HG03571 (cell line): ENCODE data around the gene ZNF467.

Experiments
- ATAC-seq: cut with Tn5 transposase; IDR thresholded peaks from one replicate; pipeline ENCODE4 v1.9.1; 2021; ENCODE audit not compliant: unreplicated experiment

ZNF467 gene

DNA sequence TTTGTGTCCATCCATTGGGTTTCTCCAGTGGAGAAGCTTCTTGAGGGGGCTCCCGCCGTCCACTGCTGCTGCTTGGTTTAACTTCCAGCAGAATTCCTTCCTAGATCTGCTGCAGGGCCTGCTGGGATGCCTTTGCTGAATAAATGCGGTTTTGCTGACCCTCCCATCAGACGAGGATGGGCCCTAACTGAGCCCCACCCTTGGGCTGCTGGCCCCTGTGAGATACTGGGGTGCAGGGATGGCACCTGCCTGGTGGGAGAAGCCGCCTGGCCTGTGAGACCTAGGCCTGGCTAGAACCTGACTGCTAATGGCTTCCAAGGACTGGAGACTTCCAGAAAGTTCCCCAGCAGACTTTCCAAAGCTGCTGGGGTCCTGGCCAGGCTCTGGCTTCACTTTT lies 43.8 kb downstream of the ZNF467 start:
- no peak for ATAC-seq

DNA sequence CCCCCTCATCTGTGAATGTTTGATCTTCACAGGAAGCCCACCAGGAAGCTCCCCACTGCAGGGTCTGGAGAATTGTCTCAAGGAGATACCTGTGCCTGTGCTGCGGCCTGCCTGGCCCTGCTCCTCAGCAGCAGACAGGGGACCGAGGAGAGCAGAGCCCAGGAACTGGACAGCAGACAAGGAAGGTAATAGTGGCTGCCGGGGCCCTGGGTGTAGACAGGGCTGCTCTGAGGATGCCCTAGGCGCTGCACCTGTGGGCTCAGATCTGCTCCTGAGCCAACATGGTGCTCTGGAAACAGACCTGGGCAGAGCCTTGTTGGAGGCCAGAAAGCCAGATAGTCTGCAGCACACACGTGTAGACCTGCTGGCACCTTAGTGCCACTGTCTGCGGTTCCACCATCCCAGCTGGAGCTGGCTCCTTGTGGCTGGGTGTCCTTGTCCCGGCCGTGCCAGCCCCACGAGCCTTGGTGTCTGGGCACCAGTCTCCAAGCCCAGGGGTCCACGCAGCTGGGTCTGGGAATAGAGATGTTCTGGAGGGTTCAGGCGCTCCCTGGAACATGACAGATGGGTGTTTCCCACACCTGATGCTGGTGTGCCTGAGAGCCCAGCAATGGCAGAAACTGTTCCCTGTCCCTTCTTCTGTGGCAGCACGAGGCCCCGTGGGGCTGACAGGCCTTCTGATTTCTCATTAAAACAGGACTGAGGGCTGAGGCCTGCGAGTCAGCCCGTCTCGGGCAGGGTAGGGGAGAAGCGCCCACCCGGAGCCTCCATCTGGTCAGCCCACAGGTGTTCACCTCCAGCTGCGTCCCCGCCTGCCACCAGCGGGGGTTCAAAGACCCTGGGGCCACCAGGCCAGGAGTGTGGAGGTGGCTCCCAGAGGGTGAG lies 44.7 kb downstream of the ZNF467 start:
- ATAC-seq = no peak

DNA sequence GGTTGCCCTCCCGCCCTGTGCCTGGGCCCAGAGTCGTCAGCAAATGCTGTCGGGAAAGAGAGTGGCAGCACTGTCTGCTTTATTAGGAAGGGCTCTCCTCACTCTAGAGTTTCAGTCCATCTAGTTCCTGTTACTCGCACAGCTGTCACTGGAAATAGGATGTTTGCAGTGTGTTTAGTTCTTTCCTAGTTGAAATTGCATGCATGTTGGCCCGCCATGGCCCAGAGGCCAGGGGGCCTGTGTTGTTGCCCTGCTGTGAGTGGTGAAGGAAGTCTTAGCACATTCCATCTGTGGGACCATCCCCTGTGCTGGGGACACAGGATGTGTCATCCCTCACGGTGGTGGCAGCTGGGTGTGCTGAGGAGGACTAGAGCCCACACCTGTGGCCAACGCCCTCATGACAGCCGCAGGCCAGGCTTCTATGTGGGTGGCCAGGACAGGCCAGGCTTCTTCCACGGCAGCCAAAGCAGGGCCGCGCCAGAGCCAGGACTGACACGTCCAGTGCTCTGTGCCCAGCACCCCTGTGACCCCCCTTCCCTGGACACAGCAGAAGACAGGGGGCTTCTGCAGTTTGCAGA lies 45.4 kb downstream of the ZNF467 start:
- no peak for ATAC-seq

DNA sequence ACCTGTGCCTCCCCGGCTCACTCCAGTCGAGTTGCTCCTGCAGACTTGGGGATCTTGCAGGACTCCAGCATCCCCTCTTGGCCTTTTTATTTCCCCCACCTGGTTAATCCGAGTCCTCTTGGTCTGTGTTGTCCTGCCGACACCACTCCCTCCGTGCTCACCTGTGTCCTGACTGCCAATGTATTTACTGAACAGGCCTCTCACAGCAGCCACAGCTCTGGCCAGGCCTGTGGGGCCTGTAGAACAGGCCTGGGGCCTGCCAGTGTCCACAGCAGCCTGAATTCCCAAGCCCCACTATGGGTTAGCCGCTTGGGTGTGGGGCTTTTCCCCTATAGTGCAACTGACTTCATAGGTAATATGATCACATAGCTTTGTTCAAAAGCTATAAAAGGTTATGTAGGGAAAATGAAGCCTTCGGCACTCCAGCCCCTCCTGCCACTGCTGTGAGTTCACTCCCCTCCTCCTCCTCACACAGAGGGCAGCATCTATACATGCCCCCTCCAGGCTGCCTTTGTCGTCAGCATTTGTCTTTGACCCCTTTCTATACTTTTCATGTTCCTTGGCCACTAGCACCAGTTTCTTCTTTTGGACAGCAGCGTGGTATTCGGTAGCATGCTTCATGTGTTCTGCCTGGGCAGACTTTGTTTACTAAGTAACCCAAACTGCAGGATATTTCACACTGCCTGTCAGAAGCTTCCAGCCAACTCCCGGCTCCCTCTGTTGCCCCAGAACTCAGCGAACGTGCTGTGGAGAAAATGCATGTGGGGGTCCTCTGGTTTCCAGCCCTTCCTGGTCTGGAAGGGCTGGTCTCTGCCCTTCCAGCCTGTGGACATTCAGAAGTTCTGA lies 46.1 kb downstream of the ZNF467 start:
- ATAC-seq = no peak

DNA sequence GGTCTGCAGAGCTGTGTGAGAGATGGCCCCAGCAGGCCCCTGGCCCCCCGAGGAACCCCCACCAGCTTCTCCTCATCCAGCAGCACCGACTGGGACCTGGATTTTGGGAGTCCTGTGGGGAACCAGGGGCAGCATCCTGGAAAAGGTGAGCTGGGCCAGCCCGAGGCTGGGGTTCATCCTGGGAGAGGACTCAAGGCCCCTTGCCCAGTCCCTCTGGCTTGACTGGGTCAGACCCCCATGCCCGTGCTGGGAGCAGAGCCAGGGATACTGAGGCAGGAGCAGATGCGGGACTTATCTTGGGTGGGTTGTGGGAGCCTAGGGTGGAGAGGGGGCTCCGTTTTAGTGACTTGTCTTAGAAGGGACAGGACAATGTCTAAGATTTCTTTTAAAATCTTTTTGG lies 47.5 kb downstream of the ZNF467 start:
- ATAC-seq = no peak

DNA sequence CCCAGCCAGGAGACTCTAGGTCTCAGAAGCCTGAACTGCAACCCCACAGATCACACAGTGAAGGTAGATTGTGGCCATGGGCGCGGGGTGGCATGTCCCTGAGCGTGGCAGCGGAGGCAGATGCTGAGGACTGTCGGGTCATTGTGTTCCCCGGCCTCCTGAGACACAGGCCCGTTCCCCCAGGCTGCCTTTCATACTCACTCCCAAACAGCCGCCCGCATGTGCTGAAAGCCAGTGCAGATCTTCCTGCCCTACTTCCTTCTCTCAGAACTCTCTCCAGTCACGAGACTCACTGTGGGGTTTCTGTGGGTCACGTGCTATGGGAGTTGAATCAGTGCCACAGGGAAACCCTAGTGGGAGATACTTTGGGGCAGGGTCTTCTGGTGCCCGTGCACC lies 48.0 kb downstream of the ZNF467 start:
- ATAC-seq = no peak

DNA sequence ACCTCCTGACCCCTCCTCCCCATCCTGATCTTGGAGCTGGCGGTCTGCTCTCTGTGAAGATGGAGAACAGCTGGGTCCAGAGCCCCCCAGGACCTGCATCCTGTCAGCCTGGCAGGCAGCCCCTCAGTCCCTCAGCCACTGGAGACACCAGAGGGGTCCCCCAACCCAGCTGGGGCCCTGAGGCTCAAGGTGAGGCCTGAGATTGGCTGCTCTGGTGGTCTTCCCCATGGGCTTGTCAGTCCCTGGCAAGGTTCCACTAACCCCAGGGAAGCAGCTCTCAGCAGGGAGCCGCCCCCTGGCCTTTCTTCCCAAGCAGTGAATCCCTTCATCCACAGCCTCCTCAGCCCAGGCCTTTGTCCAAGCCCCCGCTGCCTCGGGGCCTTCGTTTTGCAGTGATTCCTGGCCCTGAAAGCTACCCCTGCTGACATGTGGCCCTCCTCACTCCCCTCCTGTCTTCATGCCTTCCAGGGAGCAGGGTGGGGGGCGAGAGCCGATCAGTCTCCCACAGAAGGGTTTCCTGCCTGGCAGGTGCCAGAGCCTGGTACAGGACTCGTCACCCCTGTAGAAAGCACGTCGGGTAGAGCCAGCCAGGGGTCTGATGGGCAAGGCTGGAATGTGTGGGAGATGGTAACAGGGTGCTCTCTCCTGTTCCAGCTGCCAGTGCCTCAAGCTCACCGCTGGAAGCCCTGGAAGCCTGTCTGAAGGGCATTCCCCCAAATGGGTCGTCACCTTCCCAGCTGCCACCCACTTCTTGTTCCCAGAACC lies 48.5 kb downstream of the ZNF467 start:
- no peak for ATAC-seq

DNA sequence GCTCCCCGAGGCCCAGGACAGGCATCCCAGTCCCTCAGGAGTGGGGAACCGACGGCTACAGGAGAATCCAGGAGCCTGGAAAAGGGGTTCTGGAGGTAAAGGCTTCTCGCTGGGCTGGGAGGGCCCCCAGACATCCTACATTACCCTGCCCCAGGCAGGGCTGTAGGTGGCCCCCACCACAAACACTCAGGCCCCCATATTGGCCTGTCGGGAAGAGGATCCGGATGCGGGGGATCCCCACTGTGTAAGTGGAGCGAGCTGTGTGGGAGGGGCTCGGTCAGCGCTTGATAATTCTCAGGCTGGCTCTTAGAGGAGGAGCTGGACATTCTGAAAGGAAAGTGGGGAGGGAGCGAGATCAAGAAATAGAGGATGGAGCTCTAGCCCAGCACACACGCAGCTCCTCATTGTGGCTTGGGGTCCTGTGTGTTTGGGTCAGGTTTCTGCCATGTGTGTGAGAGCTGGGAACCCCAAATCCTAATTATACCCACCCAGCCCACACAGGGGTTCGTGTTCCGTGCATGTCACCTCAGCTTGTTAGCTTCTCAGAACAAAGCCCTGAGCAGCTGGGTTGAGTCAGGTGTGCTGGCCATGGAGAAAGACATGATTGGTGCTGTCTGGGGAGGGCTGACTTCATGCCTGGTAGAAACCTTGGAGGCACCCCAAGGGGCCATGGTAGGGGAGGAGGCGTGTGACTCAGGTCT lies 49.4 kb downstream of the ZNF467 start:
- ATAC-seq = no peak

DNA sequence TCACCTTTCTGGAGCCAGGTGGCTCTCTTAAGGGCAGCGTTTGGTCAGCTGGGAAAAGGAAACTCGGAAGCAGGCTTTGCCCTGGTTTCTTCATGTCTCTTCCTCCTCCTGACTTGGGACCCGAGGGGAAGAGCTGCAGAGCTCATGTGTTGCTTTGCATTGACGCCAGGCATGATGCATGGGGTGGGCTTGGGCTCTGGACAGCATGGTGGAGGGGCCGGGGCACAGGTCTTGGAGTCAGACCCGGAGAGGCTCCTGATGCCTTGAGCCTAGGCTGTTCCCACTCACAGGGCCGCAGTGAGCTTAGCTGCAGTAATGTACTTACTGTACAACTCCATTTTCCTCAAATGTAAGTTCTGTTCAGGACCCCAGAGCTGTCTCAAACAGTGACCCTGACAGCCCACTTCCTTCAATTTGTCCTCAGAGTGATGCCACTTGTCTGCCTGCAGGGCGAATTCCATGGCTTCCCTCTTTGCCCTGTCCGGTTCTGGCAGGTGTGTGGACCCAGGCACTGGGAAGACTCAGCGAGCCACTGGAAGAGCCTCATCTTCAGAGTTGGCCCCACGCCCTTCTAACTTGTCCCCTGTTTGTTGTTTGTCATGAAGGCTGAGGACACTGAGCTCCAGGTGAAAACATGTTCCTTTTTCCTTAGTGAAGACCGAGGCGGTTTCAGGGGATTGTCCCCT lies 50.2 kb downstream of the ZNF467 start:
- no peak for ATAC-seq

DNA sequence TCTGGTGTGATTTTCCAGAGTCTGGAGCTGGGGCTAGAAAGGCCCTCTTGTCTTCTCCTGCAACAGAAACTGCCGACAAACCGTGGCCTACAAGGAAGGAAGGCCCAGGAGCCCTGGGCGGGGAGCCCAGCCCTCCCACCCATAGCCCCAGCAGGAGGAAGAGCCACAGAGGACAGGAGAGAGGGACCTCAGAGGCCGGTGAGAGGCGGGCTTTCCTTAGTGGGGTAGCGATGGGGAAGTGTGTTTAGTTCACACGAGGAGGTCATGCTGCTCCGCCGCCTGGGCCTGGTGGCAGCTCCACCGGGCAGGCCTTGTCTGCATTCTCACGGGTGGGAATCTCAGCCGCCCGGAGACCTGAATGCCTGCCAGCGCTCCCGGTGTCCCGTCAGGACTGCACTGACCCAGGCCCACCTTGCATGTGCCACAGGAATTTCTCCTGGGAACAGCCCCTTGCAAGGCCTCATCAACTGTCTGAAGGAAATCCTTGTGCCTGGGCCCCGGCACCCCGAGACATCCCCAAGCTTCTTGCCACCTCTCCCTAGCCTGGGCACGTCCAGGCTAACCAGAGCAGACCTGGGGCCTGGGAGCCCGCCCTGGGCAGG lies 50.9 kb downstream of the ZNF467 start:
- ATAC-seq = no peak

DNA sequence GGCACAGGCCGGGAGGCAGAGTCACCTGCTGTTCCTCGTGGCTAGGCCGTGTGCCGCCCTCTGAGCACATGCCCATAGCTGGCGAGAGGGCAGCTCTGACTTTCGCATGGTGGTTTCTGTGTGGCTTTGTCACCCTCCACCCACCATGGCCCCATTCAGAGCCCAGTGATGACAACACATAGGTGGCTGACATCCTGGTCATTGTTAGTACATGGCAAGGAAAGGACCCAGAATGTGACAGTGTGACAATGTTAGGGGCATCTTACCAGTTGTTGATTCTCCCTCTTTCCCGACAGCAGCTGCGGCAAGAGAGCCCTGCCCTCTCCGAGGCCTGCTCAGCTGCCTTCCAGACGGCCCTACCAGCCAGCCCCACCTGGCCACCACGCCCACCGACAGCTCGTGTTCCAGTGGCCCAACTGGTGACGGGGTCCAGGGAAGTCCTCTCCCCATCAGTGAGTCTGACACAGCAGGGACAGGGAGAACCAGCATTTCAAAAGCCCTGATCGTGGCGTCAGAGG lies 52.2 kb downstream of the ZNF467 start:
- no peak for ATAC-seq

DNA sequence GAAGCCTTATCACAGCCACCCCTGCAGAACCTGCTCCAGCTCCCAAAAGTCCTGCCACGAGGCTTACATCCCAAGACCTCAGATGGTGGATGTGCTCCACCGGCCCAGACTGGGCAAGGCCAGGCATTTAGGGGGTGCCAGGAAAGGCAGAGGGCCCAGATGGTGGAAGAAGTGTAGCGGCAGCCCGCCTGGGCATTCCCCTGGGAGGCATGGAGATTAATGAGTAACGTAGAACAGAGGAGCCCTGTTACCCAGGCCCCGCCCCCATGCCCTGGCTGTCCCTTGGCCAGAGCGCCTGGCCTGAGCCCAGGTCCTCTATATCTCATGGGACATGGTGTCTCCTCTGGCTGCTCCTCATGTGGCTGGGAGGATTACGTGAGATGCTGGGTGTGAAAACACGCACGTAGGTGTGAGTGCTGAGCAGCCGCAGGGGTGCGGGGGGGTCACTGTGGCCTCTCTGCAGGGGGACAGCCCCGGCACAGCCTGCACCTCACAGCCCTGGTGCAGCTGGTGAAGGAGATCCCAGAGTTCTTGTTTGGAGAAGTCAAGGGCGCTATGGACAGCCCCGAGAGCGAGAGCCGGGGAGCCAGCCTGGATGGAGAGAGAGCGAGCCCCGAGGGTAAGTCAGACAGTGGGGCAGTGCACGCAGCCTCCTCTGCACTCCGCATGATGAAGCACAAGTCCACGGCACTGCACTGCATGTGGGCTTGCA lies 52.9 kb downstream of the ZNF467 start:
- ATAC-seq = no peak

DNA sequence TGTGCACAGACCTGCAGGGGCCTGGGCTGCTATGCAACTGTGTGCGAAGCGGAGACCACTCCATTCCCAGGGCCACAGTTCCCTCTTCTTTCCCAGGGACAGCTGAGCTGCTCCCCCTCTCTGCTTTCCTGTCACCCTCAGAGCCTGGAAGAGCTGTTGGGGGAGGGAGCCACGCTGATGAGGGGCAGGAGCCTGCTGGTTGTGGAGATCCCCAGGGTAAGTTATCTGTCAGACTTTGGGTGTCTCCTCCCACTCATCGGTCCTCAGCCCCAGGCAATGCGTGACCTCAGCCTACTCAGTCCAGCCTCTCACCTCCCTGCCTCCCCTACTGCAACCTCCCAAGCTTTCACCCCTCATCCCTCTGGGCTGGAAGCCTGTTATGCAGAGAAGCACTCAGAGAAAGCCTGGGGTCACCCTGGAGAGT lies 53.5 kb downstream of the ZNF467 start:
- no peak for ATAC-seq

DNA sequence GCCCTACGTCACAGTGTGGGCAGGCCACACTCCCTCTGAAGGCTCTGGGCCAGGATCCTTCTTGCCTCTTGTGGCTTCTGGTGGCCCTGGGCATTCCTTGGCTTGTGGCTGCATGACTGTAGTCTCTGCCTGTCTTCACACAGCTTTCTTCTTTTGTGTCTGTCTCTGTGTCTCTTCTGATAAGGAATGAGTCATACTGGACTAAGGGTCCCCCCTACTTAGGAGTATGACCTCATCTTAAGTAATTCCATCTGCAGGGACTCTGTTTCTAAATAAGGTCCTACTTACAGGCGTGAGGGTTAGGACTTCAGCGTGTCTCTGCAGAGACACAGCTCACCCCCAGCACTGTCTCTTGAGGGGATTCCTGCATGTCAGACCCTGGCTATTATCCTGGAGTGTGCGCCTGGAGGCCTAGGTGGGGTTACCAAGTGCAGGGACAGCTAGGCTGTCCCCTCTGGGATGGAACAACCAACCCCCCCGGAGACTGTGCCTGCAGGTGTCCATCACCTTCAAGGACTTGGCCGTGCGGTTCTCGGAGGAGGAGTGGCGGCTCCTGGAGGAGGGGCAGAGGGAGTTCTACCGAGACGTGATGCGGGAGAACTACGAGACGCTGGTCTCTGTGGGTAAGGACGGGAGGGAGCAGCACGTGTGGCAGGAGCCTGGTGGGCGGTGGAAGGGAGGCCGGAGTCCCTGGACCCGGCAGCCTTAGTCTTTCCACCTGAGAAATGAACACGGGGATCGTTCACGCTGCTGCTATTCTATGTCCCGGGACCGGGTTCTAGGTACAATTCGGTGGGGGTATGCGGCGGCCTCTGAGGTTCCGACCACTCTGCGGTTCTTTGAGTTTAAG lies 54.1 kb downstream of the ZNF467 start:
- ATAC-seq = no peak

DNA sequence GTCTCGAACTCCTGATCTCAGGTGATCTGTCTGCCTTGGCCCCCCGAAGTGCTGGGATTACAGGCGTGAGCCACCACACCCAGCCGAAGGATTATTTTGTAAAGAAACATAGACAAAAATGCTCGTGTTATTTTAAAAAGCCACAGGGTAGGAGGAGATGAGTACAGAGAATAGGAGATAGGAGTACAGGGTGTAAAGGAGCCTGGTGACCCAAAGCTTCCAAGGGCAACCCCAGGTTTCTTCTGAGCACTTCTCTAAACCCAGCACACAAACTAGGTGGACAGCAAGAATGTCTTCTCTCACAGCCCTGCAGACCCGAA lies 54.7 kb downstream of the ZNF467 start:
- ATAC-seq = no peak

DNA sequence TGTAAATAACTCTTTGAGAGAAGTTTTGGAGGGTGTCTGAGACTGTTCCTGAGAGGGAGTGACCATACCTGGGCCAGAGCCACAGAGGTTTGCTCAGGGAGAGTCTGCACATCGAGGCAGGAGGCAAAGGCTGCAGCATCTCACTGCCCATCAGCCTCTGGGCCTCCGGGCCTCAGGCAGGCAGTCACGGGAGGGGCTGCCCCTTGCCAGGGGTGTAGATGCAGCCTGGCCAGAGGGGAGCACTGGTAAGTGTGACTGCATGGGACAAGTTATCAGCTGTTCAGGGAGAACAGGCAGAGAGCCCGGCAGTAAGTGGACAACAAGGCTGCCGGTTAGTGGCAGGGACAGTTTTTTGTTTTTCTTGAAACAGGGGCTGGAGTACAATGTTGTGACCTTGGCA lies 55.9 kb downstream of the ZNF467 start:
- ATAC-seq = no peak

DNA sequence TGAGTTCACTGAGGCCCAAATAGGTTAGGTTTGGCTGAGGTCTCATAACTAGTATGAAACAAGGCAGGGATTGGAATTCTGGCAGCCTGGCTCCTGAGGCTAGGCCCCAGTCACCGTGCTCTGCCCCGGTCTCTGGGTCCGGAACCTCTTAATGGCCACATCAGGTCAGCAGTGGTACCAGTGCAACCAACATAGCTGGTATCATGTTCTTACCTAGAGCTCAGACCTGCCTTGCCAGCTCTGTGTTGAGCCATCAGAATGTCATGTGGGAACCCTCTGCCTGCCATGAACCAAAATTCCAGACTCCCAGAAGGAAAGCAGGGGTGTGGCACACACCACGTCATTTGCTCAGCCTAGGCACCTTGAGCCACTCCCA lies 56.5 kb downstream of the ZNF467 start:
- ATAC-seq = no peak
